ENCODE measurements around the gene UROC1. TPM values are rescaled to one million over a fixed set of nuclear protein-coding genes. Genes with fewer than 3 reads are reported as not detected.

The UROC1 gene
- total and polyA plus RNA-seq, 4 donors = 0.01 to 0.21 (median 0.08) TPM

GRCh38 chr3:126483321-126483761 is 34.2 kb downstream of the UROC1 start:
- H3K4me1 ChIP-seq (ENCODE audit: control insufficient read depth in 5 of 5, insufficient read depth in 5 of 5, low read length in 5 of 5) = peaks cover 0 to 16% (median 4%) of the 10 kb centered on the region in 5 donors
- no peak for TF ChIP-seq CTCF (IDR thresholded peaks at IDR 0.05; ENCODE audit: control extremely low read depth, extremely low read depth)

GRCh38 chr3:126482503-126483255 is 34.9 kb downstream of the UROC1 start:
- H3K36me3 ChIP-seq (ENCODE audit: control insufficient read depth in 4 of 4, insufficient read depth in 4 of 4, low read length in 4 of 4) = no peaks in the 10 kb centered on the region
- no peak overlapping the region for H3K27ac ChIP-seq (ENCODE audit: low read depth in 1 of 2, low read length in 1 of 2)
- H3K27me3 ChIP-seq (ENCODE audit: control insufficient read depth in 3 of 3, insufficient read depth in 3 of 3, low read length in 2 of 3) = no peaks in the 10 kb centered on the region
- DNase-seq (no peak), ATAC-seq (ENCODE audit: insufficient read depth, low FRiP score) (no peak)
- no peaks in the 10 kb centered on the region for H3K9me3 ChIP-seq (ENCODE audit: control insufficient read depth in 4 of 4, insufficient read depth in 3 of 4, low read length in 3 of 4)
- H3K4me3 ChIP-seq = no peak overlapping the region
- H3K9ac ChIP-seq (ENCODE audit: insufficient read depth in 1 of 2, low read length in 2 of 2) = no peak overlapping the region
- WGBS, 2 donors = 95% methylated on average over 15 of the region's 15 CpGs
- peaks cover 0 to 16% (median 4%) of the 10 kb centered on the region in 5 donors for H3K4me1 ChIP-seq (ENCODE audit: control insufficient read depth in 5 of 5, insufficient read depth in 5 of 5, low read length in 5 of 5)
- TF ChIP-seq CTCF (IDR thresholded peaks at IDR 0.05; ENCODE audit: control extremely low read depth, extremely low read depth) = no peak

More at GRCh38 chr3:126483321-126483761, 34.2 kb downstream of the UROC1 start:
- H3K27me3 ChIP-seq (ENCODE audit: control insufficient read depth in 3 of 3, insufficient read depth in 3 of 3, low read length in 2 of 3) = no peaks in the 10 kb centered on the region
- DNase-seq (no peak), ATAC-seq (ENCODE audit: insufficient read depth, low FRiP score) (no peak)
- no peaks in the 10 kb centered on the region for H3K36me3 ChIP-seq (ENCODE audit: control insufficient read depth in 4 of 4, insufficient read depth in 4 of 4, low read length in 4 of 4)
- no peaks in the 10 kb centered on the region for H3K9me3 ChIP-seq (ENCODE audit: control insufficient read depth in 4 of 4, insufficient read depth in 3 of 4, low read length in 3 of 4)
- H3K27ac ChIP-seq (ENCODE audit: low read depth in 1 of 2, low read length in 1 of 2) = no peak overlapping the region
- WGBS, 2 donors = 92 to 96% methylated on average over 14 of the region's 14 CpGs
- no peak overlapping the region for H3K9ac ChIP-seq (ENCODE audit: insufficient read depth in 1 of 2, low read length in 2 of 2)
- H3K4me3 ChIP-seq = no peak overlapping the region

- no peak for TF ChIP-seq CTCF (IDR thresholded peaks at IDR 0.05; ENCODE audit: control extremely low read depth, extremely low read depth)
- 82 to 85% methylated on average over 16 of the region's 16 CpGs for WGBS, 2 donors
- no peak for ATAC-seq (ENCODE audit: insufficient read depth, low FRiP score)
- peak; percentile 20 to 37 (median 31) for DNase-seq
- no peak overlapping the region for H3K27ac ChIP-seq (ENCODE audit: low read depth in 1 of 2, low read length in 1 of 2)
- H3K9me3 ChIP-seq (ENCODE audit: control insufficient read depth in 4 of 4, insufficient read depth in 3 of 4, low read length in 3 of 4) = no peaks in the 10 kb centered on the region
- H3K9ac ChIP-seq (ENCODE audit: insufficient read depth in 1 of 2, low read length in 2 of 2) = no peak overlapping the region
- no peaks in the 10 kb centered on the region for H3K36me3 ChIP-seq (ENCODE audit: control insufficient read depth in 4 of 4, insufficient read depth in 4 of 4, low read length in 4 of 4)
- H3K27me3 ChIP-seq (ENCODE audit: control insufficient read depth in 3 of 3, insufficient read depth in 3 of 3, low read length in 2 of 3) = no peaks in the 10 kb centered on the region
- H3K4me1 ChIP-seq (ENCODE audit: control insufficient read depth in 5 of 5, insufficient read depth in 5 of 5, low read length in 5 of 5) = peaks cover 0 to 16% (median 4%) of the 10 kb centered on the region in 5 donors
- no peak overlapping the region for H3K4me3 ChIP-seq
Measured at GRCh38 chr3:126481808-126482502, 35.6 kb downstream of the UROC1 start.
